ENCODE data around the gene LPIN3.

Gene LPIN3

DNA sequence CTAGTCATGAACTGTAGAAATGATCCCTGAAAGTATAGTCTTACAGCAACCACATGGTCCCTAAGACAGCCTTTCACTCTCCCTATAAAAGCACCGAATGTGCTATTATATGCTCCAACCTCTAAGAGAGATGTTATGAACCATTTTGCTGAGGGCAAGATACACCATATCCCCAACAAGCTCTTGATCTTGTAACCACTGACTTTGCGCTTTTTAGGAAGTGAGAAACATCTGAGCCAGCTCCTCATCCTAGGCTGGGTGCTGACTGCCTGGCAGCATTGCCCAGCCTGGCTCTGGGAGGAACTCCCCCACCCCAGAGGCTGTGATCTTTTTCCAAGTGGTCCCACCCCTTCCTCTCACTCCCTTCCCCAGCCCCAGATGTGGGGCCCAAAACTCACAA is 29.1 kb downstream of the LPIN3 start:
- ChIA-PET POLR2A (no interaction called here), CTCF (interaction anchor here (0.9 to 1.2 kb wide), 2 partner anchors 10 to 30 kb away, joined by 3 to 4 read pairs; no protein-coding TSS in a partner anchor)
- TF ChIP-seq, protein P1, sequence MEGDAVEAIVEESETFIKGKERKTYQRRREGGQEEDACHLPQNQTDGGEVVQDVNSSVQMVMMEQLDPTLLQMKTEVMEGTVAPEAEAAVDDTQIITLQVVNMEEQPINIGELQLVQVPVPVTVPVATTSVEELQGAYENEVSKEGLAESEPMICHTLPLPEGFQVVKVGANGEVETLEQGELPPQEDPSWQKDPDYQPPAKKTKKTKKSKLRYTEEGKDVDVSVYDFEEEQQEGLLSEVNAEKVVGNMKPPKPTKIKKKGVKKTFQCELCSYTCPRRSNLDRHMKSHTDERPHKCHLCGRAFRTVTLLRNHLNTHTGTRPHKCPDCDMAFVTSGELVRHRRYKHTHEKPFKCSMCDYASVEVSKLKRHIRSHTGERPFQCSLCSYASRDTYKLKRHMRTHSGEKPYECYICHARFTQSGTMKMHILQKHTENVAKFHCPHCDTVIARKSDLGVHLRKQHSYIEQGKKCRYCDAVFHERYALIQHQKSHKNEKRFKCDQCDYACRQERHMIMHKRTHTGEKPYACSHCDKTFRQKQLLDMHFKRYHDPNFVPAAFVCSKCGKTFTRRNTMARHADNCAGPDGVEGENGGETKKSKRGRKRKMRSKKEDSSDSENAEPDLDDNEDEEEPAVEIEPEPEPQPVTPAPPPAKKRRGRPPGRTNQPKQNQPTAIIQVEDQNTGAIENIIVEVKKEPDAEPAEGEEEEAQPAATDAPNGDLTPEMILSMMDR (IDR thresholded peaks at IDR 0.05; ENCODE audit: insufficient read depth, low read length, missing control alignments) = no peak
- DNase-seq (ENCODE audit: low read depth, low spot score) = no peak
- no peak overlapping the region for H3K4me3 ChIP-seq (ENCODE audit: low read depth, low read length)

DNA sequence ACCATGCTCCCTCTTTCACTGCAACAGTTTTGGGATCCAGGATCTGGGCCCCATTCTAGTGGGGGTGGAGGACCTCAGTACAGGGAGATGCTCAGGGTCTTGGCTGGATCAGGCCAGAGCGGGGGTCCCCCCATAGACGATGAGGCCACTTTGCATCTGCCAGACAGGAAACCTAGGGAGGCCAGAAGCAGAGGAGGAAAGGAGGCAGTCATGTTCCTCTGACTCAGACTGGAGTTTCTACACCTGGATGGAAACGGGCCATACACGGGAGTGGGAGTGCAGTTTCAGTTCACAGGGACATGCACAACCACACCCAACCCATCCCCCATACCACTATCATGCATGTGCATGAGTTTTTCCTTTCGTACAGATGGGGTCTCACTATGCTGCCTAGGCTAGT is 29.6 kb downstream of the LPIN3 start:
- TF ChIP-seq, protein P1 (IDR thresholded peaks at IDR 0.05; ENCODE audit: insufficient read depth, low read length, missing control alignments) = no peak
- CTCF ChIA-PET = interaction anchor here (0.9 to 1.2 kb wide), 2 partner anchors 11 to 31 kb away, joined by 3 to 4 read pairs; no protein-coding TSS in a partner anchor
- no peak for DNase-seq (ENCODE audit: low read depth, low spot score)
- POLR2A ChIA-PET = no interaction called here
- H3K4me3 ChIP-seq (ENCODE audit: low read depth, low read length) = no peak overlapping the region

DNA sequence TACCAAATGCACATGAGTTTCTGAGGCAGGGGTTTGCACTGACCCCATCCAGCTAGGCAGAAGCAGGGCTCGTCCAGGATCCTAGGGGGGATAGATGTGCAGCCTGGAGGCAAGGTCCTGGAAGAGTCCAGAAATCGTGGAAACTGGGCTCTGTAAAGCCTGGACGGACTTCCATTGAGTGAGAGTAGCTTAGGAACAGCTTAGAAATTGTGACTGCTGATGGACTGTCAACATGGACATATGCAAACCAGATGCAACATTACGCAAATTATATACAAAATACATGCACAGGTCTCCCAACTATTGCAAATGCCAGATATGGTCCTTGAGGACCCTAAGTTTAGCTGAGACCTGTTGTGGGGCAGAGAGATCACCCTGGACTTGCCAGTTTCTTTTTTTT is 30.8 kb downstream of the LPIN3 start:
- ChIA-PET POLR2A (no interaction called here), CTCF (no interaction called here)
- no peak for DNase-seq (ENCODE audit: low read depth, low spot score)
- no peak overlapping the region for H3K4me3 ChIP-seq (ENCODE audit: low read depth, low read length)
- TF ChIP-seq, protein P1 (IDR thresholded peaks at IDR 0.05; ENCODE audit: insufficient read depth, low read length, missing control alignments) = no peak

DNA sequence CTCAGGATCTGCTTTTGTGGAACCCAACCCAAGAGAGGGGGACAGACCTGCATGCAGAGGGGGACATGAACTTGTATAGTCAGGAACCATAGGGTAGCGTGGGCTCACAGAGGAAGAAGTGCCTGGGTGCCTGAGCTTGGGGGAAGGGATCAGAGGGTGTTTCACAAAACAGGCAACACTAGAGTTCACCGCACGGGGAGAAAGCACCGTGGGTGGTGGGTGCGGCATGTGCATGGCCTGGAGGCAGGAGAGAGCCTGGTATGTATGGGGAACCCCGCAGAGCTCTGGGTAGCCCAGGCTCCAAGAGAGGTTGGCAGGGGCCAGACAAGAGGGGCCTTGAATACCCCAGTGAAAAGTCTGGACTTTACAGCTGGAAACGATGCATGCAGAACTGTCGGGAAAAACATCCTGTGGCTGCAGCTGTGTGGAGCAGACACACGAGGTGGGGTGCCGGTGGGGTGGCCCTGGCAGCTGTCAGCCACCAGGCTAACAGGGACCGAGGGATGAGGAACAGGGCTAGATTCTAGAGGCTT is 32.7 kb downstream of the LPIN3 start:
- no peak for DNase-seq (ENCODE audit: low read depth, low spot score)
- ChIA-PET POLR2A (no interaction called here), CTCF (interaction anchor here (0.6 to 1.5 kb wide), 4 partner anchors 9 to 242 kb away, joined by 3 to 4 read pairs (median 3); no protein-coding TSS in a partner anchor)
- no peak overlapping the region for H3K4me3 ChIP-seq (ENCODE audit: low read depth, low read length)
- TF ChIP-seq, protein P1 (IDR thresholded peaks at IDR 0.05; ENCODE audit: insufficient read depth, low read length, missing control alignments) = no peak

DNA sequence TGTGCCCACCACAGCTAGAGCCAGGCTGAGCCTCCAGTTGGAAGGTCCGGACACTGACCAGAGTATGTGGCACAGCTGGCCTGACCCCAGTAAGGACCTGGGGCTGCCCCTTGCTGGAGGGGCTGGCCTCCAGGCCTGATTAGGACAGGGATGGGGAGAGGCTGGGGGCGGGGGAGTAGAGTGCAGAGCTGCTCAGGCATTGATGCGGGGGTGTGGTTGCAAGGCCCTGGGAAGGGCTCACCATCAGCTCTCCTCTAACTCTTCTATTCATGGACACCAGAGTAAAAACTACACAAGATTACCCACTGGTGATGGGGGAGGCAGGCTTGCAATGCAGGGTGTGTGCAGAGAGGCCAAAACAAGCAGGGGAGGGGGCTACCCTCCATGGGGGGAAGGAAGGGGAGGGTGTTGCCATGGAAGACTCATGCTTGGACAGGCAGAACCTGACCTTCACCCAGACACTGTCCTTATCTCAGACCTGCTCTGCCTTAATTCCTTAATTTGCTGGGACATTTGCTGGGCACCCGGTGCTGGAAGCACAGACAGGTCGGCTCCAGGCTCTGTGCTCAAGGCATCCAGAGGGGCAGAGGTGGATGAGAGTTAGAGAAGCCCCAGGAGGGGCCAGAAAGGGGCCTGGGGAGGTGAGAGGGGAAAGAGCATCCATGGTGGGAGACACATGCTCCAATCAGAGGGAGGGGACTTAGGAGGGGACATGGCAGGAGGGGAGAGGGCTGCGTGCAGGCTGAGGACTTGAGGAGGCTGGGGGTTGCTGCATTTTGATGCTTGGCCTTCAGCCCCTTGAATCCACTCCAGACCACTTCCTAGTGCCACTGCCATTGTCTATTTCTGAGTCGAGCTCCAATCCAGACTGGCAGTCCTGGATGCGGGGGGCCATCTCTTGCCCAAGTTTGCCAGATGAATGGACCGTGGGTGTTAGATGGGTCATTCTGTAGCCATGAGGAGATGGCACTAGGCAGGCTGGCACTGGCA is 33.6 kb downstream of the LPIN3 start:
- DNase-seq (ENCODE audit: low read depth, low spot score) = no peak
- CTCF ChIA-PET = interaction anchor here (0.6 to 1.5 kb wide), 4 partner anchors 8 to 243 kb away, joined by 3 to 4 read pairs (median 3); no protein-coding TSS in a partner anchor
- TF ChIP-seq, protein P1 (IDR thresholded peaks at IDR 0.05; ENCODE audit: insufficient read depth, low read length, missing control alignments) = no peak
- POLR2A ChIA-PET = no interaction called here
- no peak overlapping the region for H3K4me3 ChIP-seq (ENCODE audit: low read depth, low read length)

DNA sequence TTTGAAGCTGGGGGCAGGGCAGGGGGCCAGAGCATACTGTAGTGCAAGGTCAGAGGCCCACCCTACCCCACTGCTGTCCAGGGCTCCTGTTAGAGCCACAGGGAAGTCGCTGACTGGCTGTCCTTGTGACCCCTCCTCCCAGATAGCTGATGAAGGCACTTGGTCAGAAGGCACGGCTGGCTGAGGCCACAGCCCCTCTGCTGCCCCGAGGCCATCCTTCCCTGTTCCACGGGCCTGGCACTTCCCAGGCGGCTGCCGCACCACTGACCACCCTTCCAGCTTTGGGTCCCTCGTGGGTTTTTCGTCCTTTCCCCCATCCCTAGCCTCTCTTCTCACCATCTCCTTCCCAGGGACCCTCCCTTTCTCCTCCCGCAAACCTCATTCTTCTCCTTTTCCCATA is 35.2 kb downstream of the LPIN3 start:
- POLR2A ChIA-PET = no interaction called here
- CTCF ChIA-PET = interaction anchor here (0.8 to 1.2 kb wide), 2 partner anchors 11 to 35 kb away, joined by 3 read pairs; no protein-coding TSS in a partner anchor
- no peak overlapping the region for H3K4me3 ChIP-seq (ENCODE audit: low read depth, low read length)

More for the DNA sequence above, 35.2 kb downstream of the LPIN3 start:
- TF ChIP-seq, protein P1 (IDR thresholded peaks at IDR 0.05; ENCODE audit: insufficient read depth, low read length, missing control alignments) = no peak
- no peak for DNase-seq (ENCODE audit: low read depth, low spot score)

Data from AG04449 (cell line).